OCI-LY7 (cell line): ENCODE data around the gene TADA1. TPM values are rescaled to one million over a fixed set of nuclear protein-coding genes. Genes with fewer than 3 reads are reported as not detected.

Experiments
- BruUV-seq: library from RNA; stranded (reverse); fragments of 400-500 nt; replicated peaks from 2 replicates; lab custom pipeline; 2021; lab: Mats Ljungman, UMichigan
- CTCF ChIA-PET: fragments of 300-600 bp; sonication (Branson Sonifier 250); formaldehyde crosslinking; loops from one replicate; lab custom pipeline; 2022; ENCODE audit warnings: antibody characterized with exemption; ENCODE audit not compliant: unreplicated experiment; lab: Charles Lee
- POLR2A ChIA-PET: fragments of 300-600 bp; sonication (Branson Sonifier 250); formaldehyde crosslinking; loops from one replicate; lab custom pipeline; 2022; ENCODE audit warnings: antibody characterized with exemption; lab: Charles Lee
- DNase-seq: peaks from one replicate; pipeline ENCODE4 v3.0.0-alpha.2; 2015; ENCODE audit warnings: low spot score
- H2AFZ ChIP-seq: fragments of 200-600 bp; sonication (generic), shearing (Covaris generic); 2 replicates; pipeline ENCODE4 v1.6.1; 2014; ENCODE audit warnings: mild to moderate bottlenecking, antibody characterized with exemption, low read length, moderate library complexity
- H3K27ac ChIP-seq: fragments of 200-600 bp; sonication (generic); 2 replicates; pipeline ENCODE4 v1.5.1; 2014; ENCODE audit warnings: mixed run types, low read depth, mild to moderate bottlenecking, moderate library complexity, low read length, inconsistent platforms; ENCODE audit not compliant: poor library complexity, severe bottlenecking
- H3K36me3 ChIP-seq: fragments of 200-600 bp; sonication (generic); 2 replicates; pipeline ENCODE4 v1.6.1; 2014; ENCODE audit warnings: mild to moderate bottlenecking, antibody characterized with exemption, low read length, moderate library complexity, mixed read lengths; ENCODE audit not compliant: insufficient read depth
- H3K4me1 ChIP-seq: fragments of 200-600 bp; sonication (generic); 2 replicates; pipeline ENCODE4 v1.5.1; 2014; ENCODE audit warnings: mild to moderate bottlenecking, low read length; ENCODE audit not compliant: insufficient read depth, poor library complexity, severe bottlenecking
- H3K4me2 ChIP-seq: fragments of 200-600 bp; sonication (generic); 2 replicates; pipeline ENCODE4 v1.6.1; 2014; ENCODE audit warnings: mild to moderate bottlenecking, low read length
- H3K4me3 ChIP-seq: fragments of 200-600 bp; sonication (generic); 2 replicates; pipeline ENCODE4 v1.5.1; 2014; ENCODE audit warnings: mild to moderate bottlenecking, low read depth, low read length; ENCODE audit not compliant: poor library complexity, severe bottlenecking
- H3K79me2 ChIP-seq: fragments of 200-600 bp; sonication (generic); 2 replicates; pipeline ENCODE4 v1.6.1; 2016; ENCODE audit warnings: low read depth, mild to moderate bottlenecking, low read length, moderate library complexity, mixed read lengths; ENCODE audit not compliant: insufficient read depth
- H3K9me2 ChIP-seq: fragments of 200-600 bp; sonication (generic); 2 replicates; pipeline ENCODE4 v1.6.1; 2016; ENCODE audit warnings: mild to moderate bottlenecking, low read length, mixed read lengths; ENCODE audit not compliant: insufficient read depth
- H3K9me3 ChIP-seq: fragments of 200-600 bp; sonication (generic); 2 replicates; pipeline ENCODE4 v1.6.1; 2014; ENCODE audit warnings: mild to moderate bottlenecking, mixed run types, low read length, mixed read lengths
- H4K20me1 ChIP-seq: fragments of 200-600 bp; sonication (generic); 2 replicates; pipeline ENCODE4 v1.6.1; 2014; ENCODE audit warnings: mild to moderate bottlenecking, antibody characterized with exemption, low read length, moderate library complexity, mixed read lengths; ENCODE audit not compliant: insufficient read depth
- CTCF ChIP-seq: fragments of 200-600 bp; sonication (generic); conservative IDR thresholded peaks from 2 replicates; pipeline ENCODE4 v1.5.1; 2014; ENCODE audit warnings: mild to moderate bottlenecking, antibody characterized with exemption, low read length, moderate library complexity, mixed read lengths
- EZH2phosphoT487 ChIP-seq: fragments of 200-600 bp; sonication (generic); IDR thresholded peaks from 2 replicates; pipeline ENCODE4 v1.6.1; 2018; ENCODE audit warnings: low read depth, borderline replicate concordance, mild to moderate bottlenecking, mixed run types, antibody characterized with exemption, low read length, moderate library complexity, mixed read lengths
- intact Hi-C: fragments of 100-400 bp; cut with micrococcal nuclease; formaldehyde crosslinking; loops from one replicate; pipeline ENCODE4 v1.10.0; 2022; ENCODE audit not compliant: unreplicated experiment
- total RNA-seq, 2 experiments: library from RNA; depleted of rRNA in 1 of 2; stranded (reverse); fragments of >200 nt in 1 of 2; shearing (Covaris generic) in 1 of 2; gene quantifications; 2 replicates each; pipeline ENCODE4 v1.2.3, GENCODE V29; 2014 to 2022

Gene TADA1
- total RNA-seq, 2 experiments from 2014 or later = 16.4 to 16.9 TPM

- Histone ChIP-seq H3K4me2 (no peak overlapping the region), H4K20me1 (no peaks in the 10 kb centered on the region), H3K9me3 (no peaks in the 10 kb centered on the region), H3K27ac (no peak overlapping the region), H3K4me3 (no peak overlapping the region), H3K9me2 (no peaks in the 10 kb centered on the region), H2AFZ (no peak overlapping the region), H3K79me2 (no peaks in the 10 kb centered on the region), H3K4me1 (no peaks in the 10 kb centered on the region), H3K36me3 (no peaks in the 10 kb centered on the region)
- no TSS peak for BruUV-seq
- ChIA-PET CTCF (no interaction called here), POLR2A (interaction anchor here (1.0 kb wide), 1 partner anchor 24 kb away, joined by 4 read pairs; the partner anchor contains the start of gene POGK)
- intact Hi-C loops = no loop called here
- no peak for DNase-seq
- TF ChIP-seq CTCF = no peak
- no peak for TF ChIP-seq EZH2phosphoT487
Measured at GRCh38 chr1:166814611-166815010, 61.5 kb downstream of the TADA1 start.

DNA sequence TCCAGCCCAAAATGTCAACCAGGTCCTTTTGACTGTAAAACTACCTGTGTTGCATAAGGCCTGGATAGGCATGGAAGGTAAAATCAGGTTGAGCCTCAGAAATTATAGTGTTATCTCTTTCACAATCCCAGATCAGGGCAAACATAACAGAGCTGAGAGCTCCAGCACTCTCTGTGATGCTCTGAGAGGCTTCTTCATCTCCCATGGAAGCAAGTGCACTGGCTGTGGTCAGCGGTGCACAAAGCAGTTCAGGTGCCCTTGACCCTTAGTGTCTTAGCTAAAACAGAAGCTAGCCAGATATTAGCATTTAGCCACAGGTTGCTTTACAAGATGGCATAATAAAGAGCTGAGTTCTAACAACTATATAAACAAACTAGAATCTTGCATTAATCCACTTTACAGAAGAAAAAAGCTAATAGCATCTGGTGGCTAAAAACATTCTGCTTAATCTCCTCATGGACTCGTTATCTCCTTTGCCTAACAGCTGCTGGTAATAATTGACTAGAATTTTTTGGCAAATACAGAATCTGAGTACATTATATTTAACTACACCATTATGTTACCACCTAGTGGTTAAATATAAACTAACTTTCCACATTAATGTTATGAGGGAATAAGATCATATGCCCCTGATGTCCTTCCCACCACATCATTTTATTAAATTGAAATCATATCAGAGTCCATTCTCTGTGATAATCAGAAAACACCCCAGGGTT lies 62.4 kb downstream of the TADA1 start:
- H4K20me1 ChIP-seq = no peaks in the 10 kb centered on the region
- POLR2A ChIA-PET = interaction anchor here (0.5 to 1.0 kb wide), 4 partner anchors 9 to 1132 kb away, joined by 3 to 4 read pairs (median 3); partner anchors contain the start of gene POGK
- H3K27ac ChIP-seq = no peak overlapping the region
- no peaks in the 10 kb centered on the region for H3K9me2 ChIP-seq
- no peaks in the 10 kb centered on the region for H3K4me1 ChIP-seq
- intact Hi-C loops = no loop called here
- H3K36me3 ChIP-seq = no peaks in the 10 kb centered on the region
- DNase-seq = no peak
- H3K4me3 ChIP-seq = no peak overlapping the region
- no peaks in the 10 kb centered on the region for H3K9me3 ChIP-seq
- H3K4me2 ChIP-seq = no peak overlapping the region
- H2AFZ ChIP-seq = no peak overlapping the region
- TF ChIP-seq EZH2phosphoT487 (no peak), CTCF (no peak)
- no peaks in the 10 kb centered on the region for H3K79me2 ChIP-seq
- BruUV-seq = no TSS peak
- CTCF ChIA-PET = no interaction called here

- Histone ChIP-seq H3K79me2 (no peaks in the 10 kb centered on the region), H3K9me2 (no peaks in the 10 kb centered on the region), H3K4me1 (no peaks in the 10 kb centered on the region), H3K36me3 (no peaks in the 10 kb centered on the region), H2AFZ (no peak overlapping the region), H3K9me3 (no peaks in the 10 kb centered on the region), H3K27ac (no peak overlapping the region), H3K4me2 (no peak overlapping the region), H4K20me1 (no peaks in the 10 kb centered on the region), H3K4me3 (no peak overlapping the region)
- intact Hi-C loops = no loop called here
- BruUV-seq = no TSS peak
- ChIA-PET POLR2A (interaction anchor here (1.0 kb wide), 1 partner anchor 13 kb away, joined by 3 read pairs; no protein-coding TSS in a partner anchor), CTCF (no interaction called here)
- TF ChIP-seq EZH2phosphoT487 = no peak
- no peak for TF ChIP-seq CTCF
- DNase-seq = no peak
Measured at GRCh38 chr1:166811691-166812090, 64.4 kb downstream of the TADA1 start.
